CD14-positive monocyte (primary cell): Measurements from ENCODE around the gene FANCL. TPM values are rescaled to one million over a fixed set of nuclear protein-coding genes. Genes with fewer than 3 reads are reported as not detected.

Experiments used
- DNase-seq, 3 donors: peaks; one replicate each; pipeline ENCODE4 v3.0.0-alpha.2; 2011 to 2022
- H2AFZ ChIP-seq: 2 replicates; pipeline ENCODE4 v1.6.0; 2012; ENCODE audit warnings: mild to moderate bottlenecking, low read depth, low read length, inconsistent platforms; ENCODE audit not compliant: insufficient read depth, poor library complexity, severe bottlenecking
- H3K27ac ChIP-seq, 2 donors: 1 replicate in 1 of 2; 2 replicates in 1 of 2; pipeline ENCODE4 v1.5.1; 2012 to 2013; ENCODE audit warnings: low read length in 2 of 2, control low read depth in 1 of 2, inconsistent platforms in 1 of 2, low read depth in 1 of 2, mild to moderate bottlenecking in 1 of 2
- H3K27me3 ChIP-seq, 2 donors: one replicate each; pipeline versions ENCODE4 v1.6.0 to v1.6.1; 2011 to 2013; ENCODE audit warnings: low read length in 2 of 2; ENCODE audit not compliant: control insufficient read depth in 2 of 2, insufficient read depth in 2 of 2
- H3K36me3 ChIP-seq, 2 donors: replicated peaks in 1 of 2; 1 replicate in 1 of 2; 2 replicates in 1 of 2; pipeline versions ENCODE4 v1.5.1 to v1.6.1; 2012 to 2013; ENCODE audit warnings: low read length in 2 of 2, control low read depth in 1 of 2, inconsistent platforms in 1 of 2, mild to moderate bottlenecking in 1 of 2; ENCODE audit not compliant: insufficient read depth in 2 of 2, control insufficient read depth in 1 of 2
- H3K4me1 ChIP-seq, 2 donors: 1 replicate in 1 of 2; 2 replicates in 1 of 2; pipeline versions ENCODE4 v1.5.1 to v1.6.1; 2012 to 2013; ENCODE audit warnings: low read length in 2 of 2, control low read depth in 1 of 2, inconsistent platforms in 1 of 2, mild to moderate bottlenecking in 1 of 2, moderate library complexity in 1 of 2; ENCODE audit not compliant: insufficient read depth in 2 of 2, control insufficient read depth in 1 of 2
- H3K4me2 ChIP-seq: replicated peaks from 2 replicates; pipeline ENCODE3; 2012; ENCODE audit warnings: low read length, moderate library complexity, mild to moderate bottlenecking; ENCODE audit not compliant: poor library complexity, severe bottlenecking; ENCODE audit errors: extremely low read depth
- H3K4me3 ChIP-seq, 3 experiments: fragments of 200-600 bp in 1 of 3; sonication (generic) in 1 of 3; replicated peaks in 1 of 3; 1 replicate in 2 of 3; 2 replicates in 1 of 3; pipeline ENCODE4 v1.5.1; 2011 to 2013; ENCODE audit warnings: low read length in 3 of 3, mild to moderate bottlenecking in 3 of 3, control low read depth in 2 of 3, low read depth in 2 of 3, inconsistent platforms in 1 of 3, moderate library complexity in 1 of 3
- H3K79me2 ChIP-seq: 2 replicates; pipeline ENCODE4 v1.6.0; 2012; ENCODE audit warnings: mild to moderate bottlenecking, control low read depth, inconsistent platforms, low read length, moderate library complexity; ENCODE audit not compliant: insufficient read depth
- H3K9ac ChIP-seq: 2 replicates; pipeline ENCODE4 v1.6.0; 2017; ENCODE audit warnings: low read length, mild to moderate bottlenecking; ENCODE audit not compliant: insufficient read depth, poor library complexity, severe bottlenecking
- H3K9me3 ChIP-seq, 2 donors: replicated peaks in 1 of 2; 1 replicate in 1 of 2; 2 replicates in 1 of 2; pipeline versions ENCODE4 v1.5.1 to v1.6.1; 2012 to 2013; ENCODE audit warnings: low read length in 2 of 2, control low read depth in 1 of 2; ENCODE audit not compliant: control insufficient read depth in 1 of 2, insufficient read depth in 1 of 2
- H4K20me1 ChIP-seq: 2 replicates; pipeline ENCODE4 v1.6.0; 2012; ENCODE audit warnings: mild to moderate bottlenecking, low read length, control low read depth, moderate library complexity; ENCODE audit not compliant: insufficient read depth
- H3K27ac Mint-ChIP-seq, 7 donors: one replicate each; pipeline ENCODE4 v1.8.0; 2020; ENCODE audit warnings: mild to moderate bottlenecking in 7 of 7, mixed read lengths in 7 of 7, moderate library complexity in 6 of 7, inconsistent platforms in 2 of 7
- H3K27me3 Mint-ChIP-seq, 3 donors: one replicate each; pipeline ENCODE4 v1.8.0; 2021 to 2022; ENCODE audit warnings: low read depth in 3 of 3, mild to moderate bottlenecking in 3 of 3, mixed read lengths in 3 of 3, moderate library complexity in 3 of 3, inconsistent platforms in 1 of 3
- H3K36me3 Mint-ChIP-seq, 2 donors: one replicate each; pipeline ENCODE4 v1.8.0; 2020; ENCODE audit warnings: mixed read lengths in 2 of 2, inconsistent platforms in 1 of 2, mild to moderate bottlenecking in 1 of 2
- H3K4me1 Mint-ChIP-seq: one replicate; pipeline ENCODE4 v1.8.0; 2020; ENCODE audit warnings: mild to moderate bottlenecking, mixed read lengths
- H3K4me3 Mint-ChIP-seq, 2 donors: one replicate each; pipeline ENCODE4 v1.8.0; 2020; ENCODE audit warnings: mild to moderate bottlenecking in 2 of 2, mixed read lengths in 2 of 2, moderate library complexity in 1 of 2
- H3K9me3 Mint-ChIP-seq, 7 donors: one replicate each; pipeline ENCODE4 v1.8.0; 2020 to 2022; ENCODE audit warnings: mixed read lengths in 7 of 7, mild to moderate bottlenecking in 6 of 7, moderate library complexity in 6 of 7, inconsistent platforms in 2 of 7
- WGBS: methylation state at CpG from one replicate; pipeline ENCODE4 v1.1.5; 2013; ENCODE audit warnings: missing lambda C conversion rate; ENCODE audit not compliant: insufficient coverage; 5-methylcytosine and 5-hydroxymethylcytosine counted together
- intact Hi-C, 2 donors: fragments of 100-400 bp; cut with micrococcal nuclease; formaldehyde crosslinking; loops; one replicate each; pipeline versions ENCODE4 v1.15.0 to v1.15.1; 2023
- polyA plus RNA-seq, 3 donors: library from polyadenylated mRNA; depleted of rRNA in 1 of 3; unstranded in 2 of 3; stranded (reverse) in 1 of 3; fragments of 300-500 nt in 2 of 3; fragments of >200 nt in 1 of 3; fragmentation: Illumina TruSeq in 2 of 3; gene quantifications; 1 replicate in 2 of 3; 2 replicates in 1 of 3; pipeline ENCODE4 v1.2.3, GENCODE V29; 2012 to 2021
- TF ChIP-seq, protein P1 (sequence below): fragments of 200-600 bp; IDR thresholded peaks from one replicate; pipeline ENCODE4 v1.8.0; 2022; ENCODE audit warnings: antibody characterized with exemption, mild to moderate bottlenecking

Gene FANCL
- polyA plus RNA-seq, 3 donors: 2.2 to 2.6 (median 2.5) TPM

DNA sequence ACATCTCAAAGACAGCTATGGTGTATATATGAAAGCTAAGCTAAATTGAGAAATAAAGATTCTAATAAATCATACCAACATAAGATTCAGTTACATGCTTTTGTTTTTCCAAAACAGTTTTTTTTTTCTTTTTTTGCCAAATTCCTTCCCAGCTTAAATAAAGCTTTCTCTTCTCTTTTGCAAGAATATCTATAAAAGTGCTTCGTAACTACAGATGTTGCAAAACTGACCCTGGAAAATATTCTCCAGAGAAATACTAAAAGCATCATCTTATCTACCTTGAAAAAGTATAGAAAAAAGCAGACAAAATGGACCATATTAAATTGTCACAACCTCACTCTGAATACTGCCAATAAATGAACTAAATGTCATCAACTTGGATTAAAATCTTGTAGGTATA lies 38.7 kb downstream of the FANCL start:
- H3K4me2 ChIP-seq: no peak overlapping the region
- no peaks in the 10 kb centered on the region for H3K27me3 Mint-ChIP-seq
- no peak overlapping the region for H3K4me3 Mint-ChIP-seq
- no peak overlapping the region for H2AFZ ChIP-seq
- H3K79me2 ChIP-seq: no peaks in the 10 kb centered on the region
- no peaks in the 10 kb centered on the region for H3K4me1 Mint-ChIP-seq
- H3K4me1 ChIP-seq: no peaks in the 10 kb centered on the region
- no peak for DNase-seq
- WGBS: no CpG with 5 or more reads among the region's 1 CpG
- H3K9me3 Mint-ChIP-seq: no peaks in the 10 kb centered on the region
- H3K36me3 Mint-ChIP-seq: peaks cover 0 to 5% of the 10 kb centered on the region in 2 donors
- H3K36me3 ChIP-seq: peaks cover 0 to 5% of the 10 kb centered on the region in 2 donors
- no peak overlapping the region for H3K27ac ChIP-seq
- H4K20me1 ChIP-seq: no peaks in the 10 kb centered on the region
- no peak overlapping the region for H3K4me3 ChIP-seq
- no peaks in the 10 kb centered on the region for H3K9me3 ChIP-seq
- intact Hi-C loops: no loop called here
- H3K9ac ChIP-seq: no peak overlapping the region
- H3K27me3 ChIP-seq: no peaks in the 10 kb centered on the region
- TF ChIP-seq, protein P1, sequence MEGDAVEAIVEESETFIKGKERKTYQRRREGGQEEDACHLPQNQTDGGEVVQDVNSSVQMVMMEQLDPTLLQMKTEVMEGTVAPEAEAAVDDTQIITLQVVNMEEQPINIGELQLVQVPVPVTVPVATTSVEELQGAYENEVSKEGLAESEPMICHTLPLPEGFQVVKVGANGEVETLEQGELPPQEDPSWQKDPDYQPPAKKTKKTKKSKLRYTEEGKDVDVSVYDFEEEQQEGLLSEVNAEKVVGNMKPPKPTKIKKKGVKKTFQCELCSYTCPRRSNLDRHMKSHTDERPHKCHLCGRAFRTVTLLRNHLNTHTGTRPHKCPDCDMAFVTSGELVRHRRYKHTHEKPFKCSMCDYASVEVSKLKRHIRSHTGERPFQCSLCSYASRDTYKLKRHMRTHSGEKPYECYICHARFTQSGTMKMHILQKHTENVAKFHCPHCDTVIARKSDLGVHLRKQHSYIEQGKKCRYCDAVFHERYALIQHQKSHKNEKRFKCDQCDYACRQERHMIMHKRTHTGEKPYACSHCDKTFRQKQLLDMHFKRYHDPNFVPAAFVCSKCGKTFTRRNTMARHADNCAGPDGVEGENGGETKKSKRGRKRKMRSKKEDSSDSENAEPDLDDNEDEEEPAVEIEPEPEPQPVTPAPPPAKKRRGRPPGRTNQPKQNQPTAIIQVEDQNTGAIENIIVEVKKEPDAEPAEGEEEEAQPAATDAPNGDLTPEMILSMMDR: no peak
- no peak overlapping the region for H3K27ac Mint-ChIP-seq

GRCh38 chr2:58197894-58198293 lies 43.2 kb downstream of the FANCL start:
- Histone ChIP-seq H3K9ac (no peak overlapping the region), H3K4me3 (no peak overlapping the region), H3K36me3 (peaks cover 0 to 7% of the 10 kb centered on the region in 2 donors), H3K79me2 (no peaks in the 10 kb centered on the region), H3K27me3 (no peaks in the 10 kb centered on the region), H2AFZ (no peak overlapping the region), H4K20me1 (no peaks in the 10 kb centered on the region), H3K27ac (no peak overlapping the region), H3K4me2 (no peak overlapping the region), H3K9me3 (no peaks in the 10 kb centered on the region), H3K4me1 (no peaks in the 10 kb centered on the region)
- Mint-ChIP-seq H3K9me3 (no peaks in the 10 kb centered on the region), H3K4me1 (no peaks in the 10 kb centered on the region), H3K27ac (peak overlapping the region in 1 of 7 donors; percentile 21), H3K27me3 (no peaks in the 10 kb centered on the region), H3K4me3 (no peak overlapping the region), H3K36me3 (peaks cover 3 to 11% of the 10 kb centered on the region in 2 donors)
- no peak for DNase-seq
- 92% methylated on average over 1 of the region's 2 CpGs for WGBS
- TF ChIP-seq, protein P1: no peak
- intact Hi-C loops: no loop called here
